ENCODE data around the gene CFL1. TPM values are rescaled to one million over a fixed set of nuclear protein-coding genes. Genes with fewer than 3 reads are reported as not detected.

CFL1 gene
- total RNA-seq, 5 donors from 2014 or later (not counting 1 experiment from before 2014, with no cell fraction given): 584 to 761 (median 636) TPM

- H3K9me3 Mint-ChIP-seq: no peaks in the 10 kb centered on the region
- no peaks in the 10 kb centered on the region for H3K36me3 Mint-ChIP-seq
- CTCF ChIA-PET: no interaction called here
- POLR2A ChIA-PET: no interaction called here
- H3K4me1 Mint-ChIP-seq: peaks cover 0 to 4% (median 0%) of the 10 kb centered on the region in 3 donors
- Histone ChIP-seq H3K27ac (ENCODE audit: low read length) (no peak overlapping the region), H3K27me3 (replicated peaks in 1 of 2; ENCODE audit: control insufficient read depth in 2 of 2, extremely low read depth in 1 of 2, insufficient read depth in 2 of 2, low read length in 1 of 2) (peaks cover under 1 to 36% of the 10 kb centered on the region in 2 experiments), H3K4me1 (ENCODE audit: control insufficient read depth in 1 of 2, extremely low read depth in 1 of 2, insufficient read depth in 2 of 2, low read length in 2 of 2) (no peaks in the 10 kb centered on the region), H3K4me3 (ENCODE audit: control insufficient read depth in 1 of 2, extremely low read depth in 1 of 2, low read length in 1 of 2) (no peak overlapping the region), H3K9me3 (no peaks in the 10 kb centered on the region), H3K36me3 (ENCODE audit: control insufficient read depth in 2 of 2, extremely low read depth in 1 of 2, insufficient read depth in 1 of 2, low read length in 1 of 2) (no peaks in the 10 kb centered on the region)
- DNase-seq (no peak), ATAC-seq (replicated peaks in 1 of 4) (no peak)
- H3K4me3 Mint-ChIP-seq: no peak overlapping the region
- H3K27me3 Mint-ChIP-seq: peaks cover 9 to 12% of the 10 kb centered on the region in 2 donors
- H3K27ac Mint-ChIP-seq: no peak overlapping the region
- WGBS (ENCODE audit: insufficient coverage): 85% methylated on average over 13 of the region's 20 CpGs
These were observed 49.1 kb downstream of the CFL1 start for GRCh38 chr11:65808744-65809341.

GRCh38 chr11:65806979-65807378 is 51.0 kb downstream of the CFL1 start:
- Histone ChIP-seq H3K27me3 (replicated peaks in 1 of 2; ENCODE audit: control insufficient read depth in 2 of 2, extremely low read depth in 1 of 2, insufficient read depth in 2 of 2, low read length in 1 of 2) (peaks cover 5 to 52% of the 10 kb centered on the region in 2 experiments), H3K27ac (ENCODE audit: low read length) (no peak overlapping the region), H3K36me3 (ENCODE audit: control insufficient read depth in 2 of 2, extremely low read depth in 1 of 2, insufficient read depth in 1 of 2, low read length in 1 of 2) (no peaks in the 10 kb centered on the region), H3K4me1 (ENCODE audit: control insufficient read depth in 1 of 2, extremely low read depth in 1 of 2, insufficient read depth in 2 of 2, low read length in 2 of 2) (no peaks in the 10 kb centered on the region), H3K4me3 (ENCODE audit: control insufficient read depth in 1 of 2, extremely low read depth in 1 of 2, low read length in 1 of 2) (no peak overlapping the region), H3K9me3 (no peaks in the 10 kb centered on the region)
- no peak overlapping the region for H3K4me3 Mint-ChIP-seq
- H3K27me3 Mint-ChIP-seq: peaks cover 17 to 27% of the 10 kb centered on the region in 2 donors
- ATAC-seq (replicated peaks in 1 of 4) (no peak), DNase-seq (no peak)
- no peak overlapping the region for H3K27ac Mint-ChIP-seq
- WGBS (ENCODE audit: insufficient coverage): 78% methylated on average over 6 of the region's 6 CpGs
- H3K4me1 Mint-ChIP-seq: peaks cover 0 to 4% (median 0%) of the 10 kb centered on the region in 3 donors
- ChIA-PET POLR2A (interaction anchor here in 1 of 2 donors (0.6 kb wide), 1 partner anchor 478 kb away, joined by 4 read pairs; no protein-coding TSS in a partner anchor), CTCF (interaction anchor here in 1 of 2 donors (0.7 to 0.9 kb wide), 2 partner anchors 11 to 505 kb away, joined by 6 to 7 read pairs; no protein-coding TSS in a partner anchor)
- H3K36me3 Mint-ChIP-seq: no peaks in the 10 kb centered on the region
- H3K9me3 Mint-ChIP-seq: no peaks in the 10 kb centered on the region

Other genes with a start within 250 kb of the CFL1 start
- 100 to 1,000 TPM in 2 of 5 donors, 10 to 100 TPM in 3; 60.8 to 110 (median 84.0) TPM for gene MAP3K11, start 244.0 kb downstream of the CFL1 start, total RNA-seq
- 10 to 100 TPM; 54.2 to 74.7 (median 66.8) TPM for gene PCNX3, start 242.4 kb downstream of the CFL1 start, total RNA-seq
- gene SIPA1, start 220.1 kb downstream of the CFL1 start, total RNA-seq: 100 to 1,000 TPM; 179 to 285 (median 200) TPM
- 100 to 1,000 TPM; 155 to 302 (median 172) TPM for gene RELA, start 195.3 kb downstream of the CFL1 start, total RNA-seq
- 100 to 1,000 TPM in 4 of 5 donors, 10 to 100 TPM in 1; 99.9 to 111 (median 104) TPM for gene KAT5, start 145.9 kb downstream of the CFL1 start, total RNA-seq
- gene RNASEH2C, start 137.4 kb downstream of the CFL1 start, total RNA-seq: 10 to 100 TPM; 35.8 to 77.4 (median 70.7) TPM
- gene AP5B1, start 77.2 kb downstream of the CFL1 start, total RNA-seq: 10 to 100 TPM; 17.7 to 31.6 (median 30.1) TPM
- under 1 TPM in 2 of 5 donors, not detected in 3; 0.12 to 0.13 TPM for gene OVOL1, start 71.1 kb downstream of the CFL1 start, total RNA-seq
- 1 to 10 TPM in 4 of 5 donors, under 1 TPM in 1; 0.26 to 1.4 (median 1.2) TPM for gene SNX32, start 24.2 kb downstream of the CFL1 start, total RNA-seq
- gene MUS81, start 2.3 kb upstream of the CFL1 start, total RNA-seq: 100 to 1,000 TPM in 2 of 5 donors, 10 to 100 TPM in 3; 55.5 to 118 (median 95.6) TPM
- 10 to 100 TPM in 3 of 5 donors, 1 to 10 TPM in 2; 7.0 to 14.1 (median 10.2) TPM for gene EFEMP2, start 14.6 kb upstream of the CFL1 start, total RNA-seq
- gene CTSW, start 21.7 kb upstream of the CFL1 start, total RNA-seq: 100 to 1,000 TPM in 1 of 5 donors, 10 to 100 TPM in 4; 45.3 to 127 (median 66.4) TPM
- 10 to 100 TPM; 30.2 to 47.1 (median 39.2) TPM for gene FIBP, start 30.3 kb upstream of the CFL1 start, total RNA-seq
- 10 to 100 TPM; 20.3 to 39.0 (median 37.4) TPM for gene CCDC85B, start 32.5 kb upstream of the CFL1 start, total RNA-seq
- 1 to 10 TPM in 2 of 5 donors, under 1 TPM in 3; 0.49 to 1.6 (median 0.65) TPM for gene FOSL1, start 42.2 kb upstream of the CFL1 start, total RNA-seq
- gene C11orf68, start 60.9 kb upstream of the CFL1 start, total RNA-seq: 10 to 100 TPM; 20.5 to 66.7 (median 63.3) TPM
- gene DRAP1, start 61.2 kb upstream of the CFL1 start, total RNA-seq: 100 to 1,000 TPM in 3 of 5 donors, 10 to 100 TPM in 2; 56.3 to 122 (median 107) TPM
- not detected for gene TSGA10IP, start 87.3 kb upstream of the CFL1 start, total RNA-seq
- 10 to 100 TPM; 70.9 to 95.2 (median 89.9) TPM for gene SART1, start 103.6 kb upstream of the CFL1 start, total RNA-seq
- gene EIF1AD, start 144.0 kb upstream of the CFL1 start, total RNA-seq: 100 to 1,000 TPM in 1 of 5 donors, 10 to 100 TPM in 4; 50.7 to 114 (median 58.8) TPM
- gene BANF1, start 144.3 kb upstream of the CFL1 start, total RNA-seq: 100 to 1,000 TPM in 1 of 5 donors, 10 to 100 TPM in 4; 70.9 to 101 (median 82.6) TPM
- gene CST6, start 153.8 kb upstream of the CFL1 start, total RNA-seq: not detected
- not detected for gene CATSPER1, start 168.3 kb upstream of the CFL1 start, total RNA-seq
- gene GAL3ST3, start 191.0 kb upstream of the CFL1 start, total RNA-seq: under 1 TPM in 1 of 5 donors, not detected in 4; 0.18 TPM
- 100 to 1,000 TPM; 189 to 264 (median 224) TPM for gene SF3B2, start 194.2 kb upstream of the CFL1 start, total RNA-seq
- 100 to 1,000 TPM; 222 to 268 (median 236) TPM for gene PACS1, start 212.1 kb upstream of the CFL1 start, total RNA-seq